ENCODE results near the gene FKBP6.

- TF ChIP-seq CTCF (IDR thresholded peaks at IDR 0.05) (no peak), POLR2A (IDR thresholded peaks at IDR 0.05) (no peak)
Measured at GRCh38 chr7:73308074-73308664, 19.8 kb upstream of the FKBP6 start.
